Neural progenitor cell (in vitro differentiated cells): Measurements from ENCODE around the gene NARF.

Experiments
- CTCF ChIP-seq: fragments of 200-600 bp; sonication (generic); IDR thresholded peaks from 2 replicates; pipeline ENCODE4 v1.5.1; 2017; ENCODE audit warnings: antibody characterized with exemption, mild to moderate bottlenecking
- EZH2phosphoT487 ChIP-seq: fragments of 200-600 bp; sonication (generic); IDR thresholded peaks from 2 replicates; pipeline ENCODE4 v1.6.1; 2017; ENCODE audit warnings: antibody characterized with exemption

GRCh38 chr17:82465023-82465603 is 6.6 kb downstream of the NARF start:
- TF ChIP-seq CTCF (no peak), EZH2phosphoT487 (no peak)
